HCT116 (cell line): Measurements from ENCODE around the gene DYNC1I1. TPM values are rescaled to one million over a fixed set of nuclear protein-coding genes. Genes with fewer than 3 reads are reported as not detected.

Experiments
- ATAC-seq: fragments of 200-7000 bp; cut with Tn5 transposase; 2 replicates; pipeline ENCODE4 v1.9.1; 2020; ENCODE audit warnings: mild to moderate bottlenecking, moderate library complexity
- BruUV-seq: library from RNA; stranded (reverse); fragments of 400-500 nt; replicated peaks from 2 replicates; lab custom pipeline; 2021; lab: Mats Ljungman, UMichigan
- CTCF ChIA-PET: fragments of 300-600 bp; sonication (Branson Sonifier 250); formaldehyde crosslinking; loops from one replicate; lab custom pipeline; 2021; ENCODE audit warnings: antibody characterized with exemption; lab: Charles Lee
- POLR2A ChIA-PET: fragments of 300-600, 350-600 bp; sonication (Branson Sonifier 250); formaldehyde crosslinking; loops from one replicate; lab custom pipeline; 2021; ENCODE audit warnings: antibody characterized with exemption; lab: Charles Lee
- RAD21 ChIA-PET, 2 experiments: fragments of 300-600 bp; sonication (Branson Sonifier 250); formaldehyde crosslinking; loops; one replicate each; lab custom pipeline; 2023; ENCODE audit warnings: low total read pairs in 2 of 2; ENCODE audit not compliant: uncharacterized antibody in 2 of 2, unreplicated experiment in 2 of 2, low non-redundant PET in 1 of 2; lab: Charles Lee
- DNase-seq: peaks from one replicate; pipeline ENCODE4 v3.0.0-alpha.2; 2010; ENCODE audit warnings: low read depth, low spot score
- H2AFZ ChIP-seq: fragments of 200-600 bp; shearing (Covaris generic), sonication (generic); 2 replicates; pipeline ENCODE4 v1.6.1; 2017; ENCODE audit warnings: low read depth, mixed run types, mixed read lengths, antibody characterized with exemption, low read length; ENCODE audit not compliant: poor library complexity, severe bottlenecking
- H3K27ac ChIP-seq: 2 replicates; pipeline ENCODE4 v1.5.1; 2012; ENCODE audit warnings: low read depth, low read length
- H3K27me3 ChIP-seq: fragments of 200-600 bp; sonication (generic); 2 replicates; pipeline ENCODE4 v1.6.1; 2016; ENCODE audit warnings: mixed run types, low read length, mixed read lengths; ENCODE audit not compliant: insufficient read depth
- H3K36me3 ChIP-seq, 2 experiments: fragments of 200-500 bp in 1 of 2; fragments of 200-600 bp in 1 of 2; sonication (Bioruptor generic) in 1 of 2; sonication (generic) in 1 of 2; 2 replicates each; pipeline versions ENCODE4 v1.5.1 to v1.6.1; 2014 to 2016; ENCODE audit warnings: low read length in 2 of 2, inconsistent platforms in 1 of 2, mixed read lengths in 1 of 2, mixed run types in 1 of 2; ENCODE audit not compliant: insufficient read depth in 2 of 2, control insufficient read depth in 1 of 2
- H3K4me1 ChIP-seq, 2 experiments: fragments of 200-600 bp in 1 of 2; sonication (generic) in 1 of 2; 2 replicates each; pipeline versions ENCODE4 v1.5.1 to v1.6.1; 2012 to 2017; ENCODE audit warnings: low read length in 2 of 2, inconsistent platforms in 1 of 2, mild to moderate bottlenecking in 1 of 2, mixed read lengths in 1 of 2, mixed run types in 1 of 2, moderate library complexity in 1 of 2; ENCODE audit not compliant: insufficient read depth in 2 of 2, control insufficient read depth in 1 of 2
- H3K4me2 ChIP-seq: fragments of 200-600 bp; sonication (generic); 2 replicates; pipeline ENCODE4 v1.6.1; 2017; ENCODE audit warnings: mixed run types, low read length, mixed read lengths
- H3K4me3 ChIP-seq, 2 experiments: fragments of 200-600 bp in 1 of 2; sonication (generic) in 1 of 2; replicated peaks in 1 of 2; 2 replicates each; pipeline ENCODE4 v1.5.1; 2011 to 2016; ENCODE audit warnings: low read length in 2 of 2, control low read depth in 1 of 2, low read depth in 1 of 2, mild to moderate bottlenecking in 1 of 2, mixed read lengths in 1 of 2, mixed run types in 1 of 2
- H3K79me2 ChIP-seq: fragments of 200-600 bp; sonication (generic); 2 replicates; pipeline ENCODE4 v1.6.1; 2017; ENCODE audit warnings: mild to moderate bottlenecking, mixed run types, low read length, moderate library complexity, mixed read lengths; ENCODE audit not compliant: insufficient read depth
- H3K9ac ChIP-seq: fragments of 200-600 bp; sonication (generic); 2 replicates; pipeline ENCODE4 v1.6.1; 2016; ENCODE audit warnings: low read length, mixed read lengths
- H3K9me2 ChIP-seq: fragments of 200-600 bp; sonication (generic), shearing (Covaris generic); 2 replicates; pipeline ENCODE4 v1.6.1; 2017; ENCODE audit warnings: mixed run types, mild to moderate bottlenecking, moderate library complexity; ENCODE audit not compliant: insufficient read depth
- H3K9me3 ChIP-seq, 2 experiments: fragments of 200-500 bp in 1 of 2; fragments of 200-600 bp in 1 of 2; sonication (Bioruptor generic) in 1 of 2; sonication (generic) in 1 of 2; 2 replicates each; pipeline ENCODE4 v1.6.1; 2014 to 2017; ENCODE audit warnings: low read length in 2 of 2, mixed read lengths in 2 of 2, inconsistent platforms in 1 of 2, low read depth in 1 of 2, mild to moderate bottlenecking in 1 of 2, mixed run types in 1 of 2, moderate library complexity in 1 of 2; ENCODE audit not compliant: control insufficient read depth in 1 of 2, insufficient read depth in 1 of 2
- H4K20me1 ChIP-seq: fragments of 200-600 bp; sonication (generic), shearing (Covaris generic); 2 replicates; pipeline ENCODE4 v1.6.1; 2017; ENCODE audit warnings: mixed run types, mild to moderate bottlenecking, moderate library complexity; ENCODE audit not compliant: insufficient read depth
- CBX3 ChIP-seq: IDR thresholded peaks from 2 replicates; pipeline ENCODE4 v1.6.1; 2012; ENCODE audit warnings: low read depth
- CEBPB ChIP-seq: IDR thresholded peaks from 2 replicates; pipeline ENCODE4 v1.6.1; 2012; ENCODE audit warnings: low read depth
- EGR1 ChIP-seq: IDR thresholded peaks from 2 replicates; pipeline ENCODE4 v1.6.1; 2012; ENCODE audit warnings: low read depth
- EZH2 ChIP-seq: fragments of 200-600 bp; sonication (generic); IDR thresholded peaks from 2 replicates; pipeline ENCODE4 v1.6.1; 2017; ENCODE audit warnings: antibody characterized with exemption, mixed run types
- FOSL1 ChIP-seq: IDR thresholded peaks from 2 replicates; pipeline ENCODE4 v1.6.1; 2012; ENCODE audit warnings: low read depth
- POLR2AphosphoS5 ChIP-seq: IDR thresholded peaks from 2 replicates; pipeline ENCODE4 v1.6.1; 2011; ENCODE audit warnings: mild to moderate bottlenecking, low read depth, low read length, moderate library complexity
- RAD21 ChIP-seq: IDR thresholded peaks from 2 replicates; pipeline ENCODE4 v1.6.1; 2012; ENCODE audit warnings: low read depth, mild to moderate bottlenecking
- SIN3A ChIP-seq: IDR thresholded peaks from 2 replicates; pipeline ENCODE4 v1.6.1; 2012; ENCODE audit warnings: low read depth
- SP1 ChIP-seq: IDR thresholded peaks from 2 replicates; pipeline ENCODE4 v1.6.1; 2012; ENCODE audit warnings: low read depth
- SRF ChIP-seq: IDR thresholded peaks from 2 replicates; pipeline ENCODE4 v1.6.1; 2012; ENCODE audit warnings: low read depth
- TCF7L2 ChIP-seq: IDR thresholded peaks from 2 replicates; pipeline ENCODE4 v1.7.0; 2011; ENCODE audit warnings: borderline replicate concordance, inconsistent platforms; ENCODE audit not compliant: insufficient read depth, insufficient read length; ENCODE audit errors: extremely low read depth
- ZNF274 ChIP-seq: fragments of 200-500 bp; sonication (Bioruptor generic); IDR thresholded peaks from 2 replicates; pipeline ENCODE4 v1.6.1; 2014; ENCODE audit warnings: mild to moderate bottlenecking, low read depth, low read length, inconsistent platforms
- intact Hi-C: fragments of 100-400 bp; cut with micrococcal nuclease; formaldehyde crosslinking; loops from 2 replicates; pipeline ENCODE4 v1.10.0; 2022
- total RNA-seq: library from RNA; stranded (reverse); gene quantifications from one replicate; pipeline ENCODE4 v1.2.1, GENCODE V29; 2021; ENCODE audit not compliant: unreplicated experiment
- TF ChIP-seq, protein P1 (sequence below): IDR thresholded peaks from 2 replicates; pipeline ENCODE4 v1.6.1; 2011; ENCODE audit warnings: mild to moderate bottlenecking, low read length, moderate library complexity; ENCODE audit not compliant: insufficient replicate concordance; ENCODE audit errors: extremely low read depth
- TF ChIP-seq, protein P2 (sequence below): IDR thresholded peaks from 2 replicates; pipeline ENCODE4 v1.6.1; 2012

DYNC1I1 gene
- total RNA-seq, 1 experiment from 2014 or later = not detected

GRCh38 chr7:96045181-96045580, 272.8 kb downstream of the DYNC1I1 start:
- H3K9ac ChIP-seq = no peak overlapping the region
- DNase-seq (no peak), ATAC-seq (no peak)
- peaks cover 82% of the 10 kb centered on the region for H3K27me3 ChIP-seq
- H3K9me3 ChIP-seq = no peaks in the 10 kb centered on the region
- H2AFZ ChIP-seq = no peak overlapping the region
- no peak overlapping the region for H3K4me2 ChIP-seq
- H3K79me2 ChIP-seq = no peaks in the 10 kb centered on the region
- no peaks in the 10 kb centered on the region for H3K36me3 ChIP-seq
- ChIA-PET RAD21 (no interaction called here), POLR2A (no interaction called here), CTCF (no interaction called here)
- no peak overlapping the region for H3K27ac ChIP-seq
- intact Hi-C loops = no loop called here
- TF ChIP-seq TCF7L2 = no peak
- no peak overlapping the region for H3K4me3 ChIP-seq
- no peaks in the 10 kb centered on the region for H4K20me1 ChIP-seq
- H3K9me2 ChIP-seq = no peaks in the 10 kb centered on the region
- H3K4me1 ChIP-seq = no peaks in the 10 kb centered on the region
- BruUV-seq = no TSS peak

DNA sequence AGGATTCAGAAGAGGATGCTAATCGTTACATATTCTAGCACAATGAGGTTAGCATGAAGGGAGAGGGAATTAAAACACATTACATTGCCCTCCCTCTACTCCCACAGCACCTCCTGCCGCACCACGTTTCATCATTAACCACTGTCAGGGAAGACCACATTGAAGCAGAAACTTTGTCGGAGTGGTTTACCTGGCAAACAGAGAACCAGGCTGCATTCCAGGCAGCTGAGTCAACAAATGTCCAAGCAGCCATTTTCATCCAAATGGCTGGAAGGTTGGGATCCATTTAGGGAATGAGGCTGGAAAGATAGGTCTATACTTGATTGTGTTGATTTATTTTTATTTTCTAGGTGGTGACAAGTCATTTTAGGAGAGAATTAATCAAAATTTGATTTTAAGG, 273.6 kb downstream of the DYNC1I1 start:
- Histone ChIP-seq H3K9me3 (no peaks in the 10 kb centered on the region), H4K20me1 (no peaks in the 10 kb centered on the region), H3K4me3 (no peak overlapping the region), H3K79me2 (no peaks in the 10 kb centered on the region), H2AFZ (no peak overlapping the region), H3K4me1 (no peaks in the 10 kb centered on the region), H3K9me2 (no peaks in the 10 kb centered on the region), H3K36me3 (no peaks in the 10 kb centered on the region), H3K9ac (no peak overlapping the region), H3K27ac (no peak overlapping the region), H3K4me2 (no peak overlapping the region), H3K27me3 (peaks cover 86% of the 10 kb centered on the region)
- TF ChIP-seq FOSL1 = no peak
- intact Hi-C loops = no loop called here
- ChIA-PET POLR2A (no interaction called here), RAD21 (no interaction called here), CTCF (no interaction called here)
- BruUV-seq = no TSS peak
- no peak for ATAC-seq
- no peak for DNase-seq

- DNase-seq = no peak
- Histone ChIP-seq H3K9me3 (no peaks in the 10 kb centered on the region), H3K27me3 (peaks cover 49% of the 10 kb centered on the region), H3K9me2 (no peaks in the 10 kb centered on the region), H3K36me3 (no peaks in the 10 kb centered on the region), H3K9ac (no peak overlapping the region), H2AFZ (no peak overlapping the region), H4K20me1 (no peaks in the 10 kb centered on the region), H3K79me2 (no peaks in the 10 kb centered on the region), H3K27ac (no peak overlapping the region), H3K4me2 (no peak overlapping the region), H3K4me3 (no peak overlapping the region), H3K4me1 (no peaks in the 10 kb centered on the region)
- POLR2A ChIA-PET = no interaction called here
- RAD21 ChIA-PET = no interaction called here
- intact Hi-C loops = no loop called here
- TF ChIP-seq SRF = no peak
- TF ChIP-seq EGR1 = no peak
- no peak for TF ChIP-seq RAD21
- no peak for TF ChIP-seq ZNF274
- no peak for TF ChIP-seq SP1
- no peak for TF ChIP-seq CEBPB
- TF ChIP-seq, protein P1, sequence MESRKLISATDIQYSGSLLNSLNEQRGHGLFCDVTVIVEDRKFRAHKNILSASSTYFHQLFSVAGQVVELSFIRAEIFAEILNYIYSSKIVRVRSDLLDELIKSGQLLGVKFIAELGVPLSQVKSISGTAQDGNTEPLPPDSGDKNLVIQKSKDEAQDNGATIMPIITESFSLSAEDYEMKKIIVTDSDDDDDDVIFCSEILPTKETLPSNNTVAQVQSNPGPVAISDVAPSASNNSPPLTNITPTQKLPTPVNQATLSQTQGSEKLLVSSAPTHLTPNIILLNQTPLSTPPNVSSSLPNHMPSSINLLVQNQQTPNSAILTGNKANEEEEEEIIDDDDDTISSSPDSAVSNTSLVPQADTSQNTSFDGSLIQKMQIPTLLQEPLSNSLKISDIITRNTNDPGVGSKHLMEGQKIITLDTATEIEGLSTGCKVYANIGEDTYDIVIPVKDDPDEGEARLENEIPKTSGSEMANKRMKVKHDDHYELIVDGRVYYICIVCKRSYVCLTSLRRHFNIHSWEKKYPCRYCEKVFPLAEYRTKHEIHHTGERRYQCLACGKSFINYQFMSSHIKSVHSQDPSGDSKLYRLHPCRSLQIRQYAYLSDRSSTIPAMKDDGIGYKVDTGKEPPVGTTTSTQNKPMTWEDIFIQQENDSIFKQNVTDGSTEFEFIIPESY = no peak
- TF ChIP-seq, protein P2, sequence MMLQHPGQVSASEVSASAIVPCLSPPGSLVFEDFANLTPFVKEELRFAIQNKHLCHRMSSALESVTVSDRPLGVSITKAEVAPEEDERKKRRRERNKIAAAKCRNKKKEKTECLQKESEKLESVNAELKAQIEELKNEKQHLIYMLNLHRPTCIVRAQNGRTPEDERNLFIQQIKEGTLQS = no peak
- TF ChIP-seq POLR2AphosphoS5 = no peak
- no peak for TF ChIP-seq TCF7L2
- no peak for TF ChIP-seq EZH2
- no peak for TF ChIP-seq CBX3
- no peak for TF ChIP-seq SIN3A
- BruUV-seq = no TSS peak
- no peak for ATAC-seq
- CTCF ChIA-PET = no interaction called here
Observed at GRCh38 chr7:96052289-96052688, 279.9 kb downstream of the DYNC1I1 start.
